ENCODE data around the gene ZNG1C.
"Not testable (repeated sequence)": the region's sequence is repeated elsewhere in the genome, so short reads cannot be mapped to it uniquely, and the experiment has no call there.

GRCh38 chr9:68330531-68331173, 88.9 kb downstream of the ZNG1C start:
- not testable (repeated sequence) for TF ChIP-seq POLR2A (IDR thresholded peaks at IDR 0.05)
- TF ChIP-seq, protein P1, sequence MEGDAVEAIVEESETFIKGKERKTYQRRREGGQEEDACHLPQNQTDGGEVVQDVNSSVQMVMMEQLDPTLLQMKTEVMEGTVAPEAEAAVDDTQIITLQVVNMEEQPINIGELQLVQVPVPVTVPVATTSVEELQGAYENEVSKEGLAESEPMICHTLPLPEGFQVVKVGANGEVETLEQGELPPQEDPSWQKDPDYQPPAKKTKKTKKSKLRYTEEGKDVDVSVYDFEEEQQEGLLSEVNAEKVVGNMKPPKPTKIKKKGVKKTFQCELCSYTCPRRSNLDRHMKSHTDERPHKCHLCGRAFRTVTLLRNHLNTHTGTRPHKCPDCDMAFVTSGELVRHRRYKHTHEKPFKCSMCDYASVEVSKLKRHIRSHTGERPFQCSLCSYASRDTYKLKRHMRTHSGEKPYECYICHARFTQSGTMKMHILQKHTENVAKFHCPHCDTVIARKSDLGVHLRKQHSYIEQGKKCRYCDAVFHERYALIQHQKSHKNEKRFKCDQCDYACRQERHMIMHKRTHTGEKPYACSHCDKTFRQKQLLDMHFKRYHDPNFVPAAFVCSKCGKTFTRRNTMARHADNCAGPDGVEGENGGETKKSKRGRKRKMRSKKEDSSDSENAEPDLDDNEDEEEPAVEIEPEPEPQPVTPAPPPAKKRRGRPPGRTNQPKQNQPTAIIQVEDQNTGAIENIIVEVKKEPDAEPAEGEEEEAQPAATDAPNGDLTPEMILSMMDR (IDR thresholded peaks at IDR 0.05), result not testable (repeated sequence)

All from thyroid gland (tissue), 4 donors.